Upper lobe of left lung (tissue), 6 donors: ENCODE data around the gene DUSP12. TPM values are rescaled to one million over a fixed set of nuclear protein-coding genes. Genes with fewer than 3 reads are reported as not detected.

Experiments
- ATAC-seq, 2 donors: fragments of 200-7000 bp; cut with Tn5 transposase; one replicate each; pipeline ENCODE4 v1.9.1; 2022; ENCODE audit warnings: mild to moderate bottlenecking in 2 of 2, moderate library complexity in 2 of 2; ENCODE audit not compliant: low FRiP score in 2 of 2
- DNase-seq, 2 donors: peaks; one replicate each; pipeline ENCODE4 v3.0.0-alpha.2; 2019 to 2020
- H3K27ac ChIP-seq, 4 donors: fragments of 200-600 bp; sonication (generic); one replicate each; pipeline ENCODE4 v1.5.1; 2016 to 2019
- H3K27me3 ChIP-seq, 4 donors: fragments of 200-600 bp; sonication (generic); one replicate each; pipeline ENCODE4 v1.5.1; 2017 to 2019
- H3K36me3 ChIP-seq, 4 donors: fragments of 200-600 bp; sonication (generic); one replicate each; pipeline ENCODE4 v1.5.1; 2016 to 2019
- H3K4me1 ChIP-seq, 4 donors: fragments of 200-600 bp; sonication (generic); one replicate each; pipeline ENCODE4 v1.5.1; 2018 to 2019
- H3K4me3 ChIP-seq, 4 donors: fragments of 200-600 bp; sonication (generic); one replicate each; pipeline ENCODE4 v1.5.1; 2017 to 2019; ENCODE audit warnings: mild to moderate bottlenecking in 2 of 4, moderate library complexity in 1 of 4
- H3K9me3 ChIP-seq, 4 donors: fragments of 200-600 bp; sonication (generic); one replicate each; pipeline ENCODE4 v1.5.1; 2018 to 2019
- CTCF ChIP-seq, 6 experiments: fragments of 450-650 bp in 4 of 6; fragments of 200-600 bp in 2 of 6; sonication (generic) in 2 of 6; IDR thresholded peaks; one replicate each; pipeline ENCODE4 v1.5.1; 2016 to 2019; ENCODE audit warnings: antibody characterized with exemption in 6 of 6
- EP300 ChIP-seq, 4 donors: sonication (generic); formaldehyde crosslinking; IDR thresholded peaks; one replicate each; pipeline ENCODE4 v1.5.1; 2017; ENCODE audit warnings: antibody characterized with exemption in 4 of 4, control low read depth in 2 of 4
- POLR2A ChIP-seq, 4 donors: fragments of 450-650 bp; IDR thresholded peaks; one replicate each; pipeline ENCODE4 v1.5.1; 2016 to 2017; ENCODE audit warnings: antibody characterized with exemption in 4 of 4, mild to moderate bottlenecking in 2 of 4
- POLR2AphosphoS5 ChIP-seq, 2 donors: sonication (generic); formaldehyde crosslinking; IDR thresholded peaks; one replicate each; pipeline ENCODE4 v1.5.1; 2017; ENCODE audit warnings: antibody characterized with exemption in 2 of 2
- WGBS, 2 donors: methylation state at CpG; one replicate each; pipeline ENCODE4 v1.1.5; 2017 to 2018; 5-methylcytosine and 5-hydroxymethylcytosine counted together
- total RNA-seq, 6 donors: library from RNA; depleted of rRNA in 4 of 6; stranded (reverse); fragments of >200 nt in 4 of 6; gene quantifications; one replicate each; pipeline versions ENCODE4 v1.1.0 to v1.2.1, GENCODE V29; 2016 to 2021
- donor health status: DM: no; HTN: no; CAD: no; lungs with moderate emphysema.
- donor health status: DM: no; HTN: yes; CAD: no; lungs with severe emphysema.

The DUSP12 gene
- total RNA-seq, 6 donors from 2014 or later = 4.6 to 29.0 (median 15.9) TPM

- Histone ChIP-seq H3K4me1 (peaks cover 0 to 12% (median 4%) of the 10 kb centered on the region in 4 donors), H3K27ac (no peak overlapping the region), H3K4me3 (no peak overlapping the region), H3K27me3 (no peaks in the 10 kb centered on the region), H3K36me3 (no peaks in the 10 kb centered on the region), H3K9me3 (no peaks in the 10 kb centered on the region)
- 51 to 56% methylated on average over 8 of the region's 8 CpGs for WGBS, 2 donors
- no peak for ATAC-seq
- DNase-seq = no peak
- TF ChIP-seq EP300 (IDR thresholded peaks at IDR 0.05) = no peak
- no peak for TF ChIP-seq POLR2AphosphoS5 (IDR thresholded peaks at IDR 0.05)
- no peak for TF ChIP-seq CTCF (IDR thresholded peaks at IDR 0.05)
- no peak for TF ChIP-seq POLR2A (IDR thresholded peaks at IDR 0.05)
Observed at GRCh38 chr1:161718559-161719324, 30.8 kb upstream of the DUSP12 start.

- H3K36me3 ChIP-seq = no peaks in the 10 kb centered on the region
- DNase-seq (no peak), ATAC-seq (no peak)
- H3K27ac ChIP-seq = no peak overlapping the region
- TF ChIP-seq EP300 (IDR thresholded peaks at IDR 0.05) (no peak), POLR2A (IDR thresholded peaks at IDR 0.05) (no peak), POLR2AphosphoS5 (IDR thresholded peaks at IDR 0.05) (no peak), CTCF (IDR thresholded peaks at IDR 0.05) (no peak)
- H3K4me1 ChIP-seq = peaks cover 0 to 12% (median 4%) of the 10 kb centered on the region in 4 donors
- no peaks in the 10 kb centered on the region for H3K9me3 ChIP-seq
- WGBS, 2 donors = 93 to 94% methylated on average over 1 of the region's 1 CpG
- H3K4me3 ChIP-seq = no peak overlapping the region
- no peaks in the 10 kb centered on the region for H3K27me3 ChIP-seq
Observed at GRCh38 chr1:161719325-161719611, 30.3 kb upstream of the DUSP12 start.

GRCh38 chr1:161720422-161720821 lies 29.2 kb upstream of the DUSP12 start:
- Histone ChIP-seq H3K27ac (no peak overlapping the region), H3K27me3 (no peaks in the 10 kb centered on the region), H3K4me1 (peaks cover 0 to 15% (median 5%) of the 10 kb centered on the region in 4 donors), H3K4me3 (no peak overlapping the region), H3K36me3 (no peaks in the 10 kb centered on the region), H3K9me3 (no peaks in the 10 kb centered on the region)
- WGBS, 2 donors = 89 to 91% methylated on average over 1 of the region's 1 CpG
- no peak for ATAC-seq
- TF ChIP-seq CTCF (IDR thresholded peaks at IDR 0.05) = no peak
- TF ChIP-seq EP300 (IDR thresholded peaks at IDR 0.05) = no peak
- no peak for TF ChIP-seq POLR2A (IDR thresholded peaks at IDR 0.05)
- no peak for TF ChIP-seq POLR2AphosphoS5 (IDR thresholded peaks at IDR 0.05)
- DNase-seq = no peak

GRCh38 chr1:161720956-161721737 lies 28.4 kb upstream of the DUSP12 start, which contains the start of gene FCRLB:
TSS of gene FCRLB (plus strand) at chr1:161721544. CDS start at chr1:161722673, 1,129 bp downstream.
- 44 to 57% methylated on average over 3 to 4 of the region's 4 CpGs for WGBS, 2 donors

More at GRCh38 chr1:161720956-161721737, 28.4 kb upstream of the DUSP12 start, which contains the start of gene FCRLB:
- no peak within 1 kb of the TSS for H3K27ac ChIP-seq
- no peak within 1 kb of the TSS for H3K4me3 ChIP-seq
- H3K4me1 ChIP-seq = peaks cover 7 to 22% (median 11%) of the 10 kb centered on the region in 4 donors
- ATAC-seq (no peak), DNase-seq (no peak)
- no peaks in the 10 kb centered on the region for H3K9me3 ChIP-seq
- no peaks in the 10 kb centered on the region for H3K36me3 ChIP-seq
- H3K27me3 ChIP-seq = no peaks in the 10 kb centered on the region
- TF ChIP-seq CTCF (IDR thresholded peaks at IDR 0.05) (no peak), EP300 (IDR thresholded peaks at IDR 0.05) (no peak), POLR2A (IDR thresholded peaks at IDR 0.05) (no peak), POLR2AphosphoS5 (IDR thresholded peaks at IDR 0.05) (no peak)
